ENCODE results near the gene C17orf75. TPM values are rescaled to one million over a fixed set of nuclear protein-coding genes. Genes with fewer than 3 reads are reported as not detected.

The C17orf75 gene
- total RNA-seq, 2 donors from 2014 or later = 6.2 to 7.6 TPM

DNA sequence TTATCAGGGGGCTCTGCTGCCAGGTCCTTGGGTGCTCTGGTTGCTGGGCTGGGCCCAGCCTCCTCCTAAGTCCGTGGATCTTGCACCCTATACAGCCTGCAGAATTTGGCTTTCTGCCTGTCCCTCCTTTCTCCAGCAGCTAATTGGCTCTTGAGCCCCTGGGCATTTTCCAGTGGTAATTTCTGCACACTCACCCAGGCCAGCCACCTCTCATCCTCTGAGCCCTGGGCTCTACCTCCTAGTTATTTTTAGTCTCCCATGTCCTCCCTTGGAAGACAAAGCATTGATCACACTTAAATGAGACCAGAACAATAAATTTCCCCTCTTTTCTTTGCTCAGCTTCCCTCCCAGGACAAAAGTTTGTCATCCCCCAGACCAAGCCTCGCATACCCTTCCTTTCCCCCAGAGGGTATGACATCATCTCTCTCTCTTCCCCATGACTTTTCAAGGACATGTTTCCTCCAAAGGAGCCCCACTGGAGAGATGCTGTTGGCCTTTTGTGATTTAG is 38.1 kb downstream of the C17orf75 start:
- Histone ChIP-seq H3K27ac (no peak overlapping the region), H3K27me3 (replicated peaks; ENCODE audit: insufficient read depth) (no peaks in the 10 kb centered on the region), H3K4me3 (no peak overlapping the region), H3K4me1 (ENCODE audit: control insufficient read depth in 1 of 2, low read depth in 2 of 2) (no peaks in the 10 kb centered on the region), H3K36me3 (no peaks in the 10 kb centered on the region), H3K9me3 (no peaks in the 10 kb centered on the region)
- TF ChIP-seq, protein P1, sequence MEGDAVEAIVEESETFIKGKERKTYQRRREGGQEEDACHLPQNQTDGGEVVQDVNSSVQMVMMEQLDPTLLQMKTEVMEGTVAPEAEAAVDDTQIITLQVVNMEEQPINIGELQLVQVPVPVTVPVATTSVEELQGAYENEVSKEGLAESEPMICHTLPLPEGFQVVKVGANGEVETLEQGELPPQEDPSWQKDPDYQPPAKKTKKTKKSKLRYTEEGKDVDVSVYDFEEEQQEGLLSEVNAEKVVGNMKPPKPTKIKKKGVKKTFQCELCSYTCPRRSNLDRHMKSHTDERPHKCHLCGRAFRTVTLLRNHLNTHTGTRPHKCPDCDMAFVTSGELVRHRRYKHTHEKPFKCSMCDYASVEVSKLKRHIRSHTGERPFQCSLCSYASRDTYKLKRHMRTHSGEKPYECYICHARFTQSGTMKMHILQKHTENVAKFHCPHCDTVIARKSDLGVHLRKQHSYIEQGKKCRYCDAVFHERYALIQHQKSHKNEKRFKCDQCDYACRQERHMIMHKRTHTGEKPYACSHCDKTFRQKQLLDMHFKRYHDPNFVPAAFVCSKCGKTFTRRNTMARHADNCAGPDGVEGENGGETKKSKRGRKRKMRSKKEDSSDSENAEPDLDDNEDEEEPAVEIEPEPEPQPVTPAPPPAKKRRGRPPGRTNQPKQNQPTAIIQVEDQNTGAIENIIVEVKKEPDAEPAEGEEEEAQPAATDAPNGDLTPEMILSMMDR (IDR thresholded peaks at IDR 0.05) = no peak
- no peak for ATAC-seq (ENCODE audit: insufficient number of reproducible peaks, low FRiP score, low read depth)
- no peak for DNase-seq (ENCODE audit: low spot score)

DNA sequence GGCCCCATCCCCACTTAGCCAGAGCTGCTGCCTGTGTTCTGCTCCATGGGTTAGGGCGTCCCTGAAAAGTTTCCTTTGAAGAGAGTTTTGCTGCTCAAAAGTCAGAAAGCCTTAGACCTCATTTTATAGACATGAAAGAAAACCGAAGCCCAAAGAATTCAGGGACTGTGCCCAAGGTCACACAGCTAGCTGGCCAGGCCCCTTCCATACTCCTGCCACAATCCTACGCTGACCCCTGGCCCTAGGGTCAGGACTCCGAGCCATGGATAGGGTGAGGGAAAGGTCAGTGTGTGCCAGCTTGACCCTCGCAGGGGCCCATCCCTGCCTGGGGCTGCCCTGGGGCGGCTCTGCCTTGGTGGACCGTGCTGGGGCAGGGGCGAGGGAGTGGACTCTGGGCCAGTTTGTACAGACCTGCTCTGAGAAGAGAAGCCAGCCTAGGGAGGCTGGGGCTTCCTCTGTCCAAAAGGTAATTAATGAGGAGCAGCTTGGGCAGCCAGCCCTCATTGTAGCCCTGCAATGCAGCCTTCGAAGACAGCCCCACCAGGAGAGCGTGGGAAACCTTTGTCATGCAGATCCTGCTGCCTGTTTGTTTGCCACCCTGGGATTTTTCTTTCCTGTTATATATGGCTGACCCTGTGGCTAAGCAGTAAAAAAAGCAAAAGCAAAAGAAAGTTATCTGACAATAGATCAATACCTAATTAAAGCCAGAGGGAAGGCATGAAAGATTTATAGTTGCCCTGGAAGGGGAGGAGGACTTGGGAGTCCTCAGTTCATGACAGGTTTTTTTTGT is 38.9 kb downstream of the C17orf75 start:
- TF ChIP-seq, protein P1 (IDR thresholded peaks at IDR 0.05) = no peak
- DNase-seq (ENCODE audit: low spot score) (no peak), ATAC-seq (ENCODE audit: insufficient number of reproducible peaks, low FRiP score, low read depth) (no peak)
- Histone ChIP-seq H3K27me3 (replicated peaks; ENCODE audit: insufficient read depth) (no peaks in the 10 kb centered on the region), H3K4me1 (ENCODE audit: control insufficient read depth in 1 of 2, low read depth in 2 of 2) (no peaks in the 10 kb centered on the region), H3K9me3 (no peaks in the 10 kb centered on the region), H3K27ac (no peak overlapping the region), H3K4me3 (no peak overlapping the region), H3K36me3 (no peaks in the 10 kb centered on the region)

DNA sequence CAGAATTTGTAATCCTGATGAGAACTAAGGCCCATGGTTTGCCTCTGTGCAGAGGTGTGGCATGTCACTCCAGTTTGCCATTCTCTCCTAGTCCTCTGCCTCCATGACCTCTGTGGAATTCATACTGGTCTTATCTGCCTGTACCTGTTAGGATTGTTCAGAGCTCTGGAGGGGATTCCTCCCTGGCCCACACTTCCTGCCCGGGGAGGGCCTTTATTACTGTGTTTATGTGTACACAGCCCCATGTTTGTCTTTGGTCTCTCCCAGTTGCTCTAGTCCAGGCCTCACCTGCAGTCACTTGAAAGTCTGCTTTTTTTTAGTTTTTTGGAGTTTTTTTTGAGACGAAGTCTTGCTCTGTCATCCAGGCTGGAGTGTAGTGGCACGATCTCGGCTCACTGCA is 39.9 kb downstream of the C17orf75 start:
- ATAC-seq (ENCODE audit: insufficient number of reproducible peaks, low FRiP score, low read depth) = no peak
- H3K4me1 ChIP-seq (ENCODE audit: control insufficient read depth in 1 of 2, low read depth in 2 of 2) = no peaks in the 10 kb centered on the region

DNA sequence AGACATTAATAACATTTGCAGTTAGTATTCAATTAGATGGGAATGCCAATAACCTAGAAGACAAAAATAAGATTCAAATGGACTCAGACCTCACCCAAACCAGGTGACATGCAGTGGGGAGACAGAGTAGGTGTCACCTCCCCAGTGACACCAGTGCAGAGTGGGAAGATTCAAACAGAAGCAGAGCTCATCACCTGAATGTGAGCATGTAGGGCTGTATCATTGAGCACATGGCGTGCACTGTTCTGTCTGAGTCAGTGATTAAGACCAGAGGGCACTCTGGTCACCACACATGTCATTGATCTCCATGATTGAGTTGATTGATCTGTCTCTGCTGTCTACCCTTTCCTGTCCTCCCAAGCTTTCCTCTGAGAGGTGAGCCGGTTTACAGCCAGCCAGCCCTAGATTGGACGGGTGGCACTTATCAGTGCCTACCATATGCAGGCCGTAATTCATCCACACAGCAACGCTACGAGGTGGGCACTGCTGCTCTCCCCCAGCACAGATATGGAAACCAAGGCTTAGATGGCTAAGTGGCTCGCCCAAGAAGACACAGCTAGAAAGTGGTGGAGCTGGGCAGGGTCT is 42.3 kb downstream of the C17orf75 start:
- TF ChIP-seq, protein P1 (IDR thresholded peaks at IDR 0.05) = no peak
- Histone ChIP-seq H3K4me1 (ENCODE audit: control insufficient read depth in 1 of 2, low read depth in 2 of 2) (no peaks in the 10 kb centered on the region), H3K27ac (no peak overlapping the region), H3K9me3 (no peaks in the 10 kb centered on the region), H3K27me3 (replicated peaks; ENCODE audit: insufficient read depth) (no peaks in the 10 kb centered on the region), H3K36me3 (no peaks in the 10 kb centered on the region), H3K4me3 (no peak overlapping the region)
- ATAC-seq (ENCODE audit: insufficient number of reproducible peaks, low FRiP score, low read depth) (no peak), DNase-seq (ENCODE audit: low spot score) (no peak)

More for the DNA sequence above, 39.9 kb downstream of the C17orf75 start:
- H3K27ac ChIP-seq = no peak overlapping the region
- no peaks in the 10 kb centered on the region for H3K36me3 ChIP-seq
- H3K27me3 ChIP-seq (replicated peaks; ENCODE audit: insufficient read depth) = no peaks in the 10 kb centered on the region
- no peaks in the 10 kb centered on the region for H3K9me3 ChIP-seq
- no peak overlapping the region for H3K4me3 ChIP-seq
- TF ChIP-seq, protein P1 (IDR thresholded peaks at IDR 0.05) = no peak
- DNase-seq (ENCODE audit: low spot score) = no peak

DNA sequence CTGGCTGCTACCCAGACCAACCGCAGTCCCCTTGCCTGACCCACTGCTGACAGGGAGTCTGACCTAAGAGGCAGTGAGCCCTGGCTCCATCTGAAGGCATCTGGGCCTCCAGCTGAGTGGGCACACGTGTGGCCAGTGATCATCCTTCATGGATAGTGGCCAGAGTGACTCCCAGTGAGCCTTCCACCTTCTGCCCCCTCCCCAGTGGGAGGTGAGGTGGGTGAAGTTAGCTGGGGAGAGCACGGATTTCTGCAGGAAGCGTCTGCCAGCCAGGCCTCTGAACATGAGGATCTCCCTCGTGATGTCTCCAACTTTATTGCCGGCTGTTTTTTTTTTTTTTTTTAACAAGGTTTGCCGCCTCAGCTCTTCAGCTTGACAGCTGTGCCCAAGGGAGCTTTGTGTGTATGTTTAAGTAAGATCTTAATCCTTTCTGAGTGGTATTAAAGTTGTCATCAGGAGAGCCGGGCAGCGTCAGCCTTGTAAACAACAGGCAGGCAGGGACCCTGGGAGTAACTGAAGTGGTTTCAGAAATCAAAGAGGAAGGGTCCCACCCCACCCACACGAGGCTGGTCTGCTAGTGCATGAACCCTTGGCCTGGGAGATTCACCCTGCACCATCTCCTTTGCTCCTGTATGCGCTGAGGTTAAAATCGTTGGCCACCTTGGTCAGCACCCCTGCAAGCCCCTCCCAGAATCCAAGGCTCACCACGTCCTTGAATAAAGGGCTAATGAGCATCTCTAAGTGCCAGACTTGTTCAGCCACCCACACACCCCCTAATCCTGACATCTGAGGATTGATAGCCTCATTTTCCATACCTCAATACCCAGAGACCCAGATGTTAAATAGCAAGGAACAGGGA is 43.0 kb downstream of the C17orf75 start:
- Histone ChIP-seq H3K4me3 (no peak overlapping the region), H3K27me3 (replicated peaks; ENCODE audit: insufficient read depth) (no peaks in the 10 kb centered on the region), H3K36me3 (no peaks in the 10 kb centered on the region), H3K9me3 (no peaks in the 10 kb centered on the region), H3K4me1 (ENCODE audit: control insufficient read depth in 1 of 2, low read depth in 2 of 2) (no peaks in the 10 kb centered on the region), H3K27ac (no peak overlapping the region)
- DNase-seq (ENCODE audit: low spot score) = no peak
- ATAC-seq (ENCODE audit: insufficient number of reproducible peaks, low FRiP score, low read depth) = no peak
- TF ChIP-seq, protein P1 (IDR thresholded peaks at IDR 0.05) = no peak
